RPMI7951 (cell line): ENCODE results near the gene ANKRD18A. TPM values are rescaled to one million over a fixed set of nuclear protein-coding genes. Genes with fewer than 3 reads are reported as not detected.

Source experiments
- DNase-seq: peaks from one replicate; pipeline ENCODE4 v3.0.0-alpha.2; 2012; ENCODE audit warnings: low read depth
- total RNA-seq: library from RNA; depleted of rRNA; stranded (reverse); fragments of >200 nt; shearing (Covaris generic); gene quantifications from 2 replicates; pipeline ENCODE4 v1.2.3, GENCODE V29; 2014; rRNA removed

Gene ANKRD18A
- not detected in 2 replicates for total RNA-seq

- DNase-seq, result peak; percentile 38
Measured at GRCh38 chr9:38620483-38621433, at the start of gene ANKRD18A. TSS of gene ANKRD18A (minus strand) at chr9:38620596. CDS start at chr9:38620285, 311 bp downstream.

DNA sequence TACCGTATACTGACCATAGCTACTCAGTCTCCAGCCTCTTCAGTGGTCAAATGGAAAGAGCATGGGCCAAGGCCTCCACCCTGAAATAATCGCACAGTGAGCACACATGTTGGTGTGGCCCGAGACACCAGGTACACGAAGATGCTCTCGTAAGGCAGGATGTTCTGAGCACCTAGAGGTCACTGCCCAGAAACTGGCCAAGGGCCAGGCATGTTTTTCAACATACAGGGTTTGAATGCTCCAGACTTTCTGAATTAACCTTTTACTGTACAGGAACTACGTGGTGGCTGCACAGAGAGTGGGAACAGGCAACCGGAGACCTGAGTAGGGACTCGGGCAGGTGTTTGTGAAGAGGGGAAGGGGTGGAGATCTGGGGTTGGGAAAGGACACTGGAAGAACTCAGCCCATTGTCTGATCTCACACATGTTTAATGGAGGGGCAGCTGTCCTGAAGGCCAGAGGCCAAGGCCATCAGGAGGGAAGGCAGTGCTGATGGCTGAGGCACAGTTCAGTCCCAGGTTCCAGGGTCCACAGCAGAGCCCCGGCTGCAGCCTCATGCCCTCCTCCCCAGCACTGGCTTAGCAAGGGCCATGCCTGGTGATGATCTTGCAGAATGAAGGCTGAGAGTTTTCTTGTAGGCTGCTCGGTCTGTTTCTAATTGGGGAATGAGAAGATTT, 48.5 kb upstream of the ANKRD18A start:
- no peak for DNase-seq

GRCh38 chr9:38662763-38663593, 42.6 kb upstream of the ANKRD18A start:
- no peak for DNase-seq

GRCh38 chr9:38659538-38659937, 39.1 kb upstream of the ANKRD18A start:
- DNase-seq, result no peak

DNA sequence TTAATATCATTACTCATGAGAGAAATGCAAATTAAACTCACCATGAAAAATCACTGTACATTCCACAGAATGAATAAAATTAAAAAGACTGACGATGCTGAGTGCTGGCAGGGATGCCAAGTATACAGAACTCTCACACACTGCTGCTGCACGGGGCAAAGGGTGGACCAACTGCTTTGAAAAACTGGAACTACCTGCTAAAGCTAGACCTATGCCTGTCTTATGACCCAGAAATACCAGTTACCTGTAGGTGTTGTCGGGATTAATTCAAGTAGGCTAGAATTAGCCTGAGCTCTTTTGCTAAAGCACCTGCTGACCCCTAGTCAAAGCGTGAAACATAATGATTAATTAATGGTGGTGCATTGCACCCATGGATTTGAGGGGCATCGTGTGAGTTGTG, 36.5 kb upstream of the ANKRD18A start:
- no peak for DNase-seq

DNA sequence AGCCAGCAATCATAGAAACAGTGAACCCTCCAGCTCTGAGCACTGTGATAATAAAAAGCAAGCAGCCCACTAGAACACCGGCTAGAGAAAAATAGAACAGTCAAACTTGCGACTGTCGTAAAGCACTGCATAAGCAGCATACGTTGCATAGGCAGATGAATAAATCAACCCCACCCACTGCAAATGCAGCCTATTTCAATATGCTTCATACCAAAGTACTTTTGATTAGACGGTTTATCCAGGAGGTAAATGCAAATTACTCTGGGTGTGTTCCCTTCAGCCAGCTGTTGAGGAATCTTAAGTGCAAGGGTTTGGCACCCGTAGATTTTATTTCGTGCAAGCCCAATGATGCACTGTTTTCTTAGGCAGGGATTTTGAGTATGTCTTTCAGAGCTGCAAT, 32.1 kb upstream of the ANKRD18A start:
- DNase-seq, result no peak

GRCh38 chr9:38652044-38652443, 31.6 kb upstream of the ANKRD18A start:
- DNase-seq, result no peak

DNA sequence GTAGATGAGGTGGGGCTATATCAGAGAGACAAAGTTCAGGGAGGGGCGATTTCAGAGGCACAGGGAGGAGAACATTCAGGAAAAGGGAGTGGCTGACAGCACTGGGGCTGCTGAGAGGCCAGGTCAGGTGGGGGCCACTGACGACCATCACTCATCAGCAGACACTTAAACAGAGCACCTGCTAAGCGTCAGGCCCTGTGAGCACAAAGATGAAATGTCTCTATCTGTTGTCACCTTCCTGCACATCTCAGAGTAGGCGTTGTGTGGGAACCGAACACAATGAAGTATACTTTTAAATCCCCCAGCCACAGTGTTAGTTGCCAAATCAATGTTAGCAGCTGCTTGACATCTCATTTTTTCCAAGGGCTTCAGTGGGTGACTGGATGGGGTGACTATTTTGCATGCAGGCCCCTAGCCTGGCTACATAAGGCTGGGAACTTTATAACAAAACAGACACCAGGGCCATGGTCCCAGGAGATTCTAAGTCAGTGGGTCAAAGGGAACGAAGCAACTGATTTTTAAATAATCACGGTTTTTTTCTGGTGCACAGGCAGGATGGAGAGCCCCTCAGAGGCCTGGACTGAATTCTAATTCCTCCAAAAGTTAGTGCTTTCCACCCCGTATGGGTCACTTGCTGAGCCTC, 31.1 kb upstream of the ANKRD18A start:
- DNase-seq, result no peak

DNA sequence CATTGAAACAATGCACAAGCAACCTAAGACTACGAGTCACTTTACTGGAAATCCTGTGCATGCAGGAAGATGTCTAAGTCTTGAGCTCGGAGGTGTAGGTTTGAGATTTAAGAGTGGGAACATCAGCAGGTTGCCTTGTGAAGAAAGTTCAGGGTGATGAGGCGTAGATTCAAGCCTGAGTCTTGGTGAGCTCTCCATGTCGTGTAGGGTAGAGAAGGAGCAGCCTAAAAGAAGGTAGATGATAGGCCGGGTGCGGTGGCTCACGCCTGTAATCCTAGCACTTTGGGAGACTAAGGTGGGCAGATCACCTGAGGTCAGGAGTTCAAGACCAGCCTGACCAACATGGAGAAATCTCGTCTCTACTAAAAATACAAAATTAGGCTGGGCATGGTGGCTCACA, 30.2 kb upstream of the ANKRD18A start:
- DNase-seq, result no peak

DNA sequence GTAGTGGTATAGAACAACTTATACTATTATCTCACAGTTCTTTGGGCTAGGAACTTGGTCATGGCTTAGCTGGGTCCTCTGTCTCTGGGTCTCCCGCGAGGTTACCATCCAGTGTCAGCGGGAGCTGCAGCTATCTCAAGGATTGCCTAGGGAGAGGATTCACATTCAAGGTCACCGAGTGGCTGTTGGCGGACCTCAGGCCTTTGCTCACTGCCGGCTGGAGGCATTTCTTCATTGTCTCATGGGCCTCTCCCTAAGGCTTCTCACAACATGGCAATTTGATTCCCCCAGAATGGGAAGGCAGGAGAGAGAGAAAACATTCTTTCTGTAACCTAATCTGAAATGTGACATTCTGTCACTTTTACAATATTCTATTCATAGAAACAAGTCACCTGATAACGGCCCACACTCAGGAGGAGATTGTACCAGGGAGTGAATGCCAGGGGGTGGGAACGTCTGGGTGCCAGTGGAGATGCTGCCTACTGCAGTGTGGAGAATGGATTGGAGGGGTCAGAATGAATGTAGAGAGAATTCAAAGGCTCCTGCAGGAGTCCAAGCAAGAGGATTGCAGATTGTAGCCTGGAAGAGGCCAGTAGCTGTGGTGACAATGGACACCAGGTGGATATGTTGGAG, 29.5 kb upstream of the ANKRD18A start:
- DNase-seq, result no peak

DNA sequence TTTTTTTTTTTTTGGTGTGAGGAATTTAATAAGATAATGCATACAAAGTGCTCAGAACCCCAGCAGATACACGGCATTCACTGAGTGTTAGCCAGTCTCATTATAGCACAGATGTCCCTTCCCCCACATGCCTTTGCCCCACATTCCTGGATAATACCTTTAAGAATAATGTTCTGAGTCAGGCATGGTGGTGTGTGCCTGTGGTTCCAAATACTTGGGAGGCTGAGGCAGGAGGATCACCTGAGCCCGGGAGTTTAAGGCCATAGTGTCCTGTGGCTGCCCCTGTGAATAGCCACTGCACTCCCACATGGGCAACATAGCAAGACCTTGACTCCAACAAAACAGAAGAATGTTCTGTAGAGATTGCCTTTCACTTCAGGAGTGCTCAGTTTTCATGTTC, 24.2 kb upstream of the ANKRD18A start:
- no peak for DNase-seq

GRCh38 chr9:38643815-38644173, 23.4 kb upstream of the ANKRD18A start:
- no peak for DNase-seq

DNA sequence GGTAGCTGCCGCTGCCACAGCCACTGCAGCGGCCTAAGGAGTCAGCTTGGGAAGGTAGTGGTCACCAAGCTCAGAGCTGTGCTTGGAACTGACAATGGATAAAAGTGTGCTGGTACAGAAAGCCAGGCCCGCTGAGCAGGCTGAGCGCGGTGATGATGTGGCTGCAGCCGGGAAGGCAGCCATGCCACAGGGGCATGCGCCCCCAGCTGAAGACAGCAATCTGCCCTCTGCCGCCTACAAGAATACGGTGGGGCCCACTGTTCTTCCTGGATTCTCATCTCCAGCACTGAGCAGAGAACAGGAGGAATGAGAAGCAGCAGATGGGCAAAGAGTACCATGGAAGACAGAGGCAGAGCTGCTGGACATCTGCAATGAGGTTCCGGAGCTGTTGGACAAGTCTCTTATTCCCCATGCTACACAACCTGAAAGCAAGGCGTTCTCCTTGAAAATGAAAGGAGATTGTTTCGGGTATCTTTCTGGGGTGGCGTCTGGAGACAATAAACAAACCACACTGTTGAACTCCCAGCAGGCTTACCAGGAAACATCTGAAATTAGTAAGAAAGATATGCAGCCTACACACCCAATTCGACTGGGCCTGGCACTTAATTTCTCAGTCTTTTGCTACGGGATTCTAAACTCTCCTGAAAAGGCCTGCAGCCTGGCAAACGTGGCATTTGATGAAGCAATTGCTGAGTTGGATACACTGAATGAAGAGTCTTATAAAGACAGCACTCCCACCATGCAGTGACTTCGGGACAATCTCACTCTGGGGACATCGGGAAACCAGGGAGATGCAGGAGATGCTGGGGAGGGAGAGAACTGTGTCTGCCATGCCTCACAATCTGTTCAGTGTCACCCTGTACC, 22.8 kb upstream of the ANKRD18A start:
- DNase-seq, result no peak

- peak; percentile 34 for DNase-seq
Measured at GRCh38 chr9:38641985-38642864, 21.8 kb upstream of the ANKRD18A start.

GRCh38 chr9:38641142-38641541, 20.7 kb upstream of the ANKRD18A start:
- no peak for DNase-seq

DNA sequence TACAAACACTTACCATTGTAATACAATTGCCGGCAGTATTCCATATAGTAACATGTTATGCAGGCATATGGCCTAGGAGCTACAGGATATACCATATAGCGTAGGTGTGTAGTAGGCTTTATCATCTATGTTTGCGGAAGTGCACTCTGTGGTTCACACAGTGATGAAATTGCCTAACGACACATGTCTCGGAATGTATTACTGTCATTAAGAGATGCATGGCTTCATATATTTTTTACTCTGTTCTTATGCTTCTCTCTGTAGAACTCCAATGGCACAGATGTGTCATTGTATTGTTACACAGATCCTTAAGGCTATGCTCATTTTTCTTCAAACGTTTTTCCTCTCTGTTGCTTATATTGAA, 19.2 kb upstream of the ANKRD18A start:
- DNase-seq, result no peak

DNA sequence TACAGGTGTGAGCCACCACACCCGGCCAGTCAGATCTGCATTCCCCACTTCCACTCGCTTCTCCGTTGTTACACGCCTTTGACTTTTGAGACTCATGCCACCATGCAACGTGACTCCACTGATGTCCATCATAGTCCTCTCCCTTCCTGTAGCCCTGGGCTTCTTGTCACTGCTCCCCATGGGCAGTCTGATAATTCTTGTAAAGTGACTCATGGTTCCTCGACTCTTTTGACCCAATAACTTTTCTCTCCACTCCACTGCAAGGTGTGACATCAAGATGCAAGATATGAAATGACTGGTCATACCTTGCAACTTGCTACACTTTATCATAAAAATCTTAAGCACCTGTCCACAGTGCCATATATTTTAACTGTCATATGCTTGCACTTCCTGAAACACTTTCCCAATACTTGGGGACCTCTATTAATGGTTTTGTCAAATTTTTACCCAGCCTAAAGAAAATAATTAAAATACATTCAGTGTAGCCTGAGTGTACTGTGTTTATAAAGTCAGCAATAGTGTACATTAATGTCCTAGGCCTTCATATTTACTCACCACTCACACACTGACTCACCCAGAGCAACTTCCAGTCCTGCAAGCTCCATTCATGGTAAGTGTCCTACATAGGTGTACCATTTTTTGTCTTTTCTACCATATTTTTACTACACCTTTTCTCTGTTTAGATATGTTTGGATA, 18.6 kb upstream of the ANKRD18A start:
- no peak for DNase-seq

DNA sequence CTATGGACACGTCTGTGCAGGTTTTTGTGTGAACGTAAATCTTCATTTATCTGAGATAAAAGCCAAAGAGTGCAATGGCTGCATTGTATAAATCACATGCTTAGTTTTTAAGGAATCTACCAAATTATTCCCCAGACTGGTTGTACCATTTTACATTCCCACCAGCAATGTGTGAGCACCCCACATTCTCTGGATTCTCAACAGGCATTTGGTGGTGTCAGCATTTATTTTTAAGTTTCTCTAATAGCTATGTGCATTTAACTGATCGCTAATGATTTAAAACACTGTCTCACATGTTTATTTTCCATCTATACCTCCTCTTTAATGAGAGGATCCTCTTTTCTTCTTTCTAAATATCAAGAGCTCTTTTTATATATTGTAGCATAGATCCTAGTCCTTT, 13.9 kb upstream of the ANKRD18A start:
- no peak for DNase-seq

DNA sequence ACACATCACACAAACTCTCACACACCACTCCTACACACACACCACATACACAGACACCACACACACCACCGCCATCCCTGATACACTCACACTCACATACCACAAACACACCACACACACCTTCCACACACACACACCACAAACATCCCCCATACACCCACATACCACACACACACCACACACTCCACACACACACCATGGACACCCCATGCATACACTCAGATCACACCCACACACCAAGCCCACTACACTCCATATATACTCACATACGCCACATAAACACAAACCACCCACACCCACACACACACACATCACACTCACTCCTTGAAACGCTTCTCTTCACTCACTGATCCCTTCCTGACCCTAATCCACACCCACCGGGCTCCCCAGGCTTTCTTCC, 9.1 kb upstream of the ANKRD18A start:
- no peak for DNase-seq
